Endothelial cell of umbilical vein (primary cell): ENCODE data around the gene KCNC1. TPM values are rescaled to one million over a fixed set of nuclear protein-coding genes. Genes with fewer than 3 reads are reported as not detected.

ENCODE experiments used
- BruUV-seq: library from RNA; stranded (reverse); fragments of 400-500 nt; replicated peaks from 2 replicates; lab custom pipeline; 2021; lab: Mats Ljungman, UMichigan
- CTCF ChIA-PET: fragments of 300-600, 350-600 bp; sonication (Branson Sonifier 250); formaldehyde crosslinking; loops from one replicate; lab custom pipeline; 2021; ENCODE audit warnings: antibody characterized with exemption, inconsistent platforms; lab: Charles Lee
- POLR2A ChIA-PET: fragments of 300-600, 350-600 bp; sonication (Branson Sonifier 250); formaldehyde crosslinking; loops from one replicate; lab custom pipeline; 2021; ENCODE audit warnings: antibody characterized with exemption, inconsistent platforms; lab: Charles Lee
- DNase-seq: peaks from one replicate; pipeline ENCODE4 v3.0.0-alpha.2; 2011; ENCODE audit warnings: low read depth, low spot score
- FAIRE-seq: peaks from 2 replicates; lab custom pipeline; 2011; peaks lifted over from hg19 to GRCh38; lab: Jason Lieb, UNC
- H2AFZ ChIP-seq: 2 replicates; pipeline ENCODE4 v1.6.0; 2012; ENCODE audit warnings: low read depth, low read length, control low read depth, inconsistent platforms
- H3K27ac ChIP-seq: 2 replicates; pipeline ENCODE4 v1.5.1; 2011; ENCODE audit warnings: low read depth, mild to moderate bottlenecking, control low read depth, low read length, moderate library complexity; ENCODE audit not compliant: insufficient read depth
- H3K27me3 ChIP-seq, 2 experiments: 2 replicates each; pipeline versions ENCODE4 v1.6.0 to v1.6.1; 2011; ENCODE audit warnings: low read length in 2 of 2, mixed read lengths in 1 of 2; ENCODE audit not compliant: control insufficient read depth in 2 of 2, insufficient read depth in 2 of 2
- H3K36me3 ChIP-seq, 2 experiments: 2 replicates in 1 of 2; 3 replicates in 1 of 2; pipeline ENCODE4 v1.5.1; 2011; ENCODE audit warnings: low read length in 2 of 2, mild to moderate bottlenecking in 1 of 2, moderate library complexity in 1 of 2; ENCODE audit not compliant: control insufficient read depth in 2 of 2, insufficient read depth in 2 of 2; ENCODE audit errors: extremely low read depth in 1 of 2
- H3K4me1 ChIP-seq: 3 replicates; pipeline ENCODE4 v1.5.1; 2011; ENCODE audit warnings: mild to moderate bottlenecking, low read length; ENCODE audit not compliant: control insufficient read depth, insufficient read depth; ENCODE audit errors: extremely low read depth
- H3K4me2 ChIP-seq: 2 replicates; pipeline ENCODE4 v1.6.1; 2011; ENCODE audit warnings: low read length, control low read depth, mixed read lengths; ENCODE audit not compliant: insufficient read depth
- H3K4me3 ChIP-seq, 3 experiments: fragments of 200-600 bp in 1 of 3; sonication (generic), shearing (Covaris generic) in 1 of 3; replicated peaks in 1 of 3; 2 replicates each; pipeline ENCODE4 v1.5.1; 2011 to 2016; ENCODE audit warnings: control low read depth in 3 of 3, low read length in 3 of 3, mild to moderate bottlenecking in 2 of 3, inconsistent platforms in 1 of 3, low read depth in 1 of 3, moderate library complexity in 1 of 3; ENCODE audit not compliant: insufficient read depth in 1 of 3
- H3K79me2 ChIP-seq: 2 replicates; pipeline ENCODE4 v1.6.0; 2012; ENCODE audit warnings: low read length, inconsistent platforms; ENCODE audit not compliant: control insufficient read depth, insufficient read depth
- H3K9ac ChIP-seq: replicated peaks from 2 replicates; pipeline ENCODE3; 2011; ENCODE audit warnings: low read length, control low read depth; ENCODE audit not compliant: insufficient read depth; ENCODE audit errors: extremely low read depth
- H3K9me1 ChIP-seq: replicated peaks from 3 replicates; pipeline ENCODE4 v1.6.0; 2011; ENCODE audit warnings: mild to moderate bottlenecking, low read length; ENCODE audit not compliant: control insufficient read depth, insufficient read depth; ENCODE audit errors: extremely low read depth
- H3K9me3 ChIP-seq: replicated peaks from 2 replicates; pipeline ENCODE4 v1.5.1; 2012; ENCODE audit warnings: low read length, inconsistent platforms; ENCODE audit not compliant: control insufficient read depth, insufficient read depth
- H4K20me1 ChIP-seq: replicated peaks from 2 replicates; pipeline ENCODE3; 2011; ENCODE audit warnings: mild to moderate bottlenecking, low read length; ENCODE audit not compliant: control insufficient read depth, insufficient read depth; ENCODE audit errors: extremely low read depth
- CTCF ChIP-seq, 2 donors: IDR thresholded peaks; 1 replicate in 1 of 2; 2 replicates in 1 of 2; pipeline ENCODE4 v1.5.1; 2011; ENCODE audit warnings: low read length in 2 of 2, mild to moderate bottlenecking in 2 of 2, moderate library complexity in 2 of 2, control low read depth in 1 of 2, inconsistent platforms in 1 of 2, low read depth in 1 of 2; ENCODE audit not compliant: insufficient read depth in 1 of 2; ENCODE audit errors: extremely low read depth in 1 of 2
- EZH2 ChIP-seq: IDR thresholded peaks from 2 replicates; pipeline ENCODE4 v1.6.1; 2012; ENCODE audit warnings: borderline replicate concordance, low read depth, mild to moderate bottlenecking, moderate library complexity, low read length, inconsistent platforms; ENCODE audit not compliant: severe bottlenecking
- FOS ChIP-seq: IDR thresholded peaks from 2 replicates; pipeline ENCODE4 v1.6.1; 2011; ENCODE audit warnings: mild to moderate bottlenecking, low read length, moderate library complexity, borderline replicate concordance; ENCODE audit not compliant: insufficient read depth
- GATA2 ChIP-seq: IDR thresholded peaks from 2 replicates; pipeline ENCODE4 v1.7.0; 2011; ENCODE audit warnings: low read depth, mild to moderate bottlenecking, moderate library complexity, mixed read lengths, low read length; ENCODE audit not compliant: insufficient read length, insufficient read depth
- JUN ChIP-seq: IDR thresholded peaks from 2 replicates; pipeline ENCODE4 v1.6.1; 2011; ENCODE audit warnings: borderline replicate concordance, low read depth; ENCODE audit not compliant: insufficient read length, insufficient read depth
- MYC ChIP-seq: IDR thresholded peaks from one replicate; pipeline ENCODE4 v1.6.1; 2011; ENCODE audit warnings: mild to moderate bottlenecking, low read depth, low read length
- POLR2A ChIP-seq: IDR thresholded peaks from 2 replicates; pipeline ENCODE4 v1.6.1; 2012; ENCODE audit warnings: low read depth, mild to moderate bottlenecking, control low read depth, low read length
- POLR2AphosphoS5 ChIP-seq: IDR thresholded peaks from 2 replicates; pipeline ENCODE4 v1.6.1; 2012; ENCODE audit warnings: low read depth, mild to moderate bottlenecking, control low read depth, low read length, moderate library complexity; ENCODE audit not compliant: insufficient read depth
- dilution Hi-C: fragments of 300-500 bp; cut with MboI; formaldehyde crosslinking; loops from one replicate; pipeline ENCODE4 v1.15.0; 2019; ENCODE audit warnings: low sequenced_read_pairs; ENCODE audit not compliant: extremely low pct_ligation_motif_present
- intact Hi-C: fragments of 100-400 bp; cut with micrococcal nuclease; formaldehyde crosslinking; loops from one replicate; pipeline ENCODE4 v1.10.0; 2022
- polyA plus RNA-seq, 4 experiments: library from polyadenylated mRNA; depleted of rRNA in 3 of 4; stranded (reverse) in 3 of 4; unstranded in 1 of 4; fragments of >200 nt; gene quantifications; 2 replicates each; pipeline versions ENCODE4 v1.2.1 to v1.2.3, GENCODE V29; 2011 to 2012; ENCODE audit warnings: missing spikeins in 1 of 4
- total RNA-seq: library from RNA; stranded (reverse); gene quantifications from 2 replicates; pipeline ENCODE4 v1.2.3, GENCODE V29; 2021
- TF ChIP-seq, protein P1 (sequence below): IDR thresholded peaks from 2 replicates; pipeline ENCODE4 v1.6.1; 2011; ENCODE audit not compliant: insufficient read depth, insufficient read length

KCNC1 gene
- total and polyA plus RNA-seq, 2 donors (not counting 3 experiments of a cell fraction or from before 2014, with no cell fraction given), result not detected

GRCh38 chr11:17766073-17766359 lies 31.4 kb downstream of the KCNC1 start:
- no peak overlapping the region for H3K9ac ChIP-seq
- H3K4me2 ChIP-seq, result no peak overlapping the region
- ChIA-PET CTCF (interaction anchor here (1.1 to 4.0 kb wide), 5 partner anchors 35 to 227 kb away, joined by 4 to 19 read pairs (median 9); no protein-coding TSS in a partner anchor), POLR2A (no interaction called here)
- intact Hi-C loops, result no loop called here
- TF ChIP-seq MYC (no peak), FOS (no peak), POLR2AphosphoS5 (no peak), GATA2 (no peak), CTCF (IDR thresholded peaks at IDR 0.05; ENCODE audit: extremely low read depth in 1 of 2, insufficient read depth in 1 of 2, low read depth in 1 of 2, low read length in 2 of 2) (no peak), JUN (no peak), EZH2 (no peak), POLR2A (no peak)
- TF ChIP-seq, protein P1, sequence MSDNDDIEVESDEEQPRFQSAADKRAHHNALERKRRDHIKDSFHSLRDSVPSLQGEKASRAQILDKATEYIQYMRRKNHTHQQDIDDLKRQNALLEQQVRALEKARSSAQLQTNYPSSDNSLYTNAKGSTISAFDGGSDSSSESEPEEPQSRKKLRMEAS, result no peak
- no peaks in the 10 kb centered on the region for H3K27me3 ChIP-seq
- H3K4me1 ChIP-seq, result no peaks in the 10 kb centered on the region
- no peak overlapping the region for H3K27ac ChIP-seq
- no peaks in the 10 kb centered on the region for H4K20me1 ChIP-seq
- H3K9me3 ChIP-seq, result no peaks in the 10 kb centered on the region
- H3K79me2 ChIP-seq, result no peaks in the 10 kb centered on the region
- no peak for DNase-seq
- dilution Hi-C loops, result no loop called here
- no peaks in the 10 kb centered on the region for H3K36me3 ChIP-seq
- H2AFZ ChIP-seq, result no peak overlapping the region
- FAIRE-seq, result no peak
- no peak overlapping the region for H3K4me3 ChIP-seq
- no TSS peak for BruUV-seq
- no peaks in the 10 kb centered on the region for H3K9me1 ChIP-seq
